Measurements from ENCODE around the gene BBC3. TPM values are rescaled to one million over a fixed set of nuclear protein-coding genes. Genes with fewer than 3 reads are reported as not detected.
"Not testable (repeated sequence)": the region's sequence is repeated elsewhere in the genome, so short reads cannot be mapped to it uniquely, and the experiment has no call there.

BBC3 gene
- 2.9 TPM for total RNA-seq
- 1 to 10 TPM; 2.7 to 3.8 (median 3.0) TPM for polyA plus RNA-seq (ENCODE audit: insufficient read depth in 1 of 8, insufficient read length in 8 of 8, low replicate concordance in 1 of 8)
- long read RNA-seq, donor 1, partial matches to known transcripts, result 0 of 1 reads
- long read RNA-seq, donor 1, other reads (novel, unspliced or antisense), result 0 of 1 reads
- long read RNA-seq, donor 2, result 0 reads
- long read RNA-seq, donor 3, partial matches to known transcripts, result 0 of 6 reads
- long read RNA-seq, donor 3, other reads (novel, unspliced or antisense), result 0 of 6 reads
- long read RNA-seq, donor 4, partial matches to known transcripts, result 0 of 3 reads
- long read RNA-seq, donor 4, other reads (novel, unspliced or antisense), result 0 of 3 reads
- long read RNA-seq, donor 5, partial matches to known transcripts, result 0 of 3 reads
- long read RNA-seq, donor 5, other reads (novel, unspliced or antisense), result 0 of 3 reads
- long read RNA-seq, donor 6, transcript BBC3-206 (1 exons, 1,747 nt), result major isoform, 9 of 10 reads
- long read RNA-seq, donor 6, partial matches to known transcripts, result 0 of 10 reads
- long read RNA-seq, donor 6, other reads (novel, unspliced or antisense), result 0 of 10 reads
- long read RNA-seq, donor 7, partial matches to known transcripts, result 0 of 2 reads
- long read RNA-seq, donor 7, other reads (novel, unspliced or antisense), result 0 of 2 reads
- long read RNA-seq, donor 8, transcript BBC3-206 (1 exons, 1,747 nt), result major isoform, 5 of 5 reads
- long read RNA-seq, donor 8, partial matches to known transcripts, result 0 of 5 reads
- long read RNA-seq, donor 8, other reads (novel, unspliced or antisense), result 0 of 5 reads
- long read RNA-seq, donor 9, partial matches to known transcripts, result 0 of 2 reads
- long read RNA-seq, donor 9, other reads (novel, unspliced or antisense), result 0 of 2 reads
- long read RNA-seq, donor 10, partial matches to known transcripts, result 6 of 10 reads
- long read RNA-seq, donor 10, other reads (novel, unspliced or antisense), result 0 of 10 reads
- long read RNA-seq, donor 11, partial matches to known transcripts, result 0 of 4 reads
- long read RNA-seq, donor 11, other reads (novel, unspliced or antisense), result 0 of 4 reads

GRCh38 chr19:47230921-47231214 lies at the start of gene BBC3:
BBC3 (minus strand) TSS chr19:47231199; CDS start chr19:47228431, 2,768 bp downstream.
- Histone ChIP-seq H3K27me3 (ENCODE audit: control insufficient read depth, insufficient read depth, low read length) (peaks cover 42% of the 10 kb centered on the region), H3K4me3 (ENCODE audit: low read length) (peak within 1 kb of the TSS; percentile 64), H3K9me3 (replicated peaks; ENCODE audit: control insufficient read depth, low read depth, low read length) (no peaks in the 10 kb centered on the region), H3K36me3 (ENCODE audit: control insufficient read depth, insufficient read depth, low read length) (no peaks in the 10 kb centered on the region), H3K27ac (ENCODE audit: low read length) (peak within 1 kb of the TSS; percentile 90), H3K4me1 (ENCODE audit: control insufficient read depth, insufficient read depth, low read length) (peaks cover 48% of the 10 kb centered on the region)
- WGBS (ENCODE audit: insufficient coverage), result 0% methylated on average over 31 of the region's 43 CpGs
- DNase-seq, result no peak

- Histone ChIP-seq H3K27me3 (ENCODE audit: control insufficient read depth, insufficient read depth, low read length) (no peaks in the 10 kb centered on the region), H3K9me3 (replicated peaks; ENCODE audit: control insufficient read depth, low read depth, low read length) (no peaks in the 10 kb centered on the region), H3K27ac (ENCODE audit: low read length) (no peak overlapping the region), H3K4me1 (ENCODE audit: control insufficient read depth, insufficient read depth, low read length) (peaks cover 18% of the 10 kb centered on the region), H3K4me3 (ENCODE audit: low read length) (no peak overlapping the region), H3K36me3 (ENCODE audit: control insufficient read depth, insufficient read depth, low read length) (peaks cover 6% of the 10 kb centered on the region)
- DNase-seq, result no peak
- WGBS (ENCODE audit: insufficient coverage), result 75% methylated on average over 9 of the region's 13 CpGs
Measured at GRCh38 chr19:47280183-47280797, 49.3 kb upstream of the BBC3 start.

GRCh38 chr19:47276513-47276912 lies 45.5 kb upstream of the BBC3 start:
- H3K27me3 ChIP-seq (ENCODE audit: control insufficient read depth, insufficient read depth, low read length); H3K9me3 ChIP-seq (replicated peaks; ENCODE audit: control insufficient read depth, low read depth, low read length); H3K4me3 ChIP-seq (ENCODE audit: low read length); DNase-seq: not testable (repeated sequence)
- H3K4me1 ChIP-seq (ENCODE audit: control insufficient read depth, insufficient read depth, low read length), result peaks cover 35% of the 10 kb centered on the region
- peak overlapping the region; percentile 32 for H3K27ac ChIP-seq (ENCODE audit: low read length)
- peaks cover 11% of the 10 kb centered on the region for H3K36me3 ChIP-seq (ENCODE audit: control insufficient read depth, insufficient read depth, low read length)
- no CpG with 5 or more reads among the region's 3 CpGs for WGBS (ENCODE audit: insufficient coverage)

GRCh38 chr19:47275791-47276461 lies 44.9 kb upstream of the BBC3 start:
- H3K9me3 ChIP-seq (replicated peaks; ENCODE audit: control insufficient read depth, low read depth, low read length), result no peaks in the 10 kb centered on the region
- H3K27ac ChIP-seq (ENCODE audit: low read length), result peak overlapping the region; percentile 32
- H3K36me3 ChIP-seq (ENCODE audit: control insufficient read depth, insufficient read depth, low read length), result peaks cover 16% of the 10 kb centered on the region
- peak overlapping the region; percentile 34 for H3K4me3 ChIP-seq (ENCODE audit: low read length)
- H3K4me1 ChIP-seq (ENCODE audit: control insufficient read depth, insufficient read depth, low read length), result peaks cover 35% of the 10 kb centered on the region
- WGBS (ENCODE audit: insufficient coverage), result 44% methylated on average over 11 of the region's 13 CpGs
- peak; percentile 77 for DNase-seq
- no peaks in the 10 kb centered on the region for H3K27me3 ChIP-seq (ENCODE audit: control insufficient read depth, insufficient read depth, low read length)

- Histone ChIP-seq H3K4me3 (ENCODE audit: low read length) (peak overlapping the region; percentile 34), H3K9me3 (replicated peaks; ENCODE audit: control insufficient read depth, low read depth, low read length) (no peaks in the 10 kb centered on the region), H3K27ac (ENCODE audit: low read length) (peak overlapping the region; percentile 32), H3K27me3 (ENCODE audit: control insufficient read depth, insufficient read depth, low read length) (no peaks in the 10 kb centered on the region), H3K36me3 (ENCODE audit: control insufficient read depth, insufficient read depth, low read length) (peaks cover 24% of the 10 kb centered on the region), H3K4me1 (ENCODE audit: control insufficient read depth, insufficient read depth, low read length) (peaks cover 35% of the 10 kb centered on the region)
- 1% methylated on average over 82 of the region's 82 CpGs for WGBS (ENCODE audit: insufficient coverage)
- DNase-seq, result peak; percentile 70
Measured at GRCh38 chr19:47274891-47275761, 44.1 kb upstream of the BBC3 start.

GRCh38 chr19:47274071-47274890 lies 43.3 kb upstream of the BBC3 start, which contains the start of gene INAFM1:
INAFM1 (plus strand) TSS chr19:47274885; CDS start chr19:47274920, 35 bp downstream.
- DNase-seq, result peak; percentile 96
- Histone ChIP-seq H3K4me1 (ENCODE audit: control insufficient read depth, insufficient read depth, low read length) (peaks cover 35% of the 10 kb centered on the region), H3K36me3 (ENCODE audit: control insufficient read depth, insufficient read depth, low read length) (peaks cover 33% of the 10 kb centered on the region), H3K4me3 (ENCODE audit: low read length) (peak within 1 kb of the TSS; percentile 70), H3K27me3 (ENCODE audit: control insufficient read depth, insufficient read depth, low read length) (no peaks in the 10 kb centered on the region), H3K9me3 (replicated peaks; ENCODE audit: control insufficient read depth, low read depth, low read length) (no peaks in the 10 kb centered on the region), H3K27ac (ENCODE audit: low read length) (peak within 1 kb of the TSS; percentile 99)
- WGBS (ENCODE audit: insufficient coverage), result under 1% methylated on average over 41 of the region's 72 CpGs

GRCh38 chr19:47273313-47274070 lies 42.5 kb upstream of the BBC3 start:
- H3K27me3 ChIP-seq (ENCODE audit: control insufficient read depth, insufficient read depth, low read length), result no peaks in the 10 kb centered on the region
- 0% methylated on average over 22 of the region's 54 CpGs for WGBS (ENCODE audit: insufficient coverage)
- no peaks in the 10 kb centered on the region for H3K9me3 ChIP-seq (replicated peaks; ENCODE audit: control insufficient read depth, low read depth, low read length)
- DNase-seq, result peak; percentile 98
- H3K36me3 ChIP-seq (ENCODE audit: control insufficient read depth, insufficient read depth, low read length), result peaks cover 36% of the 10 kb centered on the region
- peaks cover 35% of the 10 kb centered on the region for H3K4me1 ChIP-seq (ENCODE audit: control insufficient read depth, insufficient read depth, low read length)
- peak overlapping the region; percentile 99 for H3K27ac ChIP-seq (ENCODE audit: low read length)
- peak overlapping the region; percentile 70 for H3K4me3 ChIP-seq (ENCODE audit: low read length)
